GM12878 (cell line): ENCODE results near the gene ANKRD16. TPM values are rescaled to one million over a fixed set of nuclear protein-coding genes. Genes with fewer than 3 reads are reported as not detected.

Source experiments
- ATF2 ChIP-seq: IDR thresholded peaks from 2 replicates; pipeline ENCODE4 v1.6.1; 2012; ENCODE audit warnings: low read length, inconsistent platforms
- BACH1 ChIP-seq: fragments of 450-650 bp; IDR thresholded peaks from 2 replicates; pipeline ENCODE4 v1.6.1; 2017; ENCODE audit warnings: mild to moderate bottlenecking, borderline replicate concordance
- BCL11A ChIP-seq: IDR thresholded peaks from 2 replicates; pipeline ENCODE4 v1.6.1; 2011; ENCODE audit warnings: low read depth, low read length
- GATAD2B ChIP-seq: fragments of 450-650 bp; conservative IDR thresholded peaks from 2 replicates; pipeline ENCODE4 v1.6.1; 2017; ENCODE audit warnings: low read depth, mild to moderate bottlenecking, moderate library complexity
- HDGF ChIP-seq: fragments of 450-650 bp; IDR thresholded peaks from 2 replicates; pipeline ENCODE4 v1.6.1; 2016; ENCODE audit warnings: antibody characterized with exemption
- MAX ChIP-seq: IDR thresholded peaks from 2 replicates; pipeline ENCODE4 v1.6.1; 2012; ENCODE audit warnings: low read depth, low read length, improper control_type of control experiment
- NR2C1 ChIP-seq: fragments of 450-650 bp; IDR thresholded peaks from 2 replicates; pipeline ENCODE4 v1.6.1; 2017; ENCODE audit warnings: antibody characterized with exemption, mild to moderate bottlenecking, moderate library complexity
- NR2F1 ChIP-seq: fragments of 450-650 bp; conservative IDR thresholded peaks from 2 replicates; pipeline ENCODE4 v1.6.1; 2017; ENCODE audit warnings: mild to moderate bottlenecking
- RELA ChIP-seq: fragments of 450-650 bp; IDR thresholded peaks from 2 replicates; pipeline ENCODE4 v1.8.0; 2014; ENCODE audit warnings: borderline replicate concordance; ENCODE audit not compliant: partially characterized antibody
- SRF ChIP-seq, 2 experiments: IDR thresholded peaks; 2 replicates each; pipeline ENCODE4 v1.6.1; 2011; ENCODE audit warnings: low read depth in 2 of 2, low read length in 2 of 2, mild to moderate bottlenecking in 1 of 2, moderate library complexity in 1 of 2
- ZBTB33 ChIP-seq: fragments of 450-650 bp; IDR thresholded peaks from 2 replicates; pipeline ENCODE4 v1.6.1; 2017; ENCODE audit warnings: mild to moderate bottlenecking
- ZNF217 ChIP-seq: fragments of 450-650 bp; IDR thresholded peaks from 2 replicates; pipeline ENCODE4 v1.6.1; 2017; ENCODE audit warnings: antibody characterized with exemption, mild to moderate bottlenecking
- ZNF622 ChIP-seq: fragments of 450-650 bp; IDR thresholded peaks from 2 replicates; pipeline ENCODE4 v1.6.1; 2017; ENCODE audit warnings: mild to moderate bottlenecking, inconsistent platforms
- polyA plus RNA-seq, 11 experiments: library from polyadenylated mRNA; depleted of rRNA in 4 of 11; unstranded in 6 of 11; stranded (reverse) in 5 of 11; fragments of >200 nt; fragmentation: Nextera tagmentation in 4 of 11; fragmentation: Illumina TruSeq in 1 of 11; extraction: Ambion mirVana in 4 of 11; extraction: Trizol in 1 of 11; gene quantifications; 1 replicate in 1 of 11; 2 replicates in 10 of 11; pipeline versions ENCODE4 v1.2.1 to v1.2.3, GENCODE V29; 2011 to 2016; ENCODE audit warnings: inconsistent platforms in 2 of 11, missing spikeins in 2 of 11, low read depth in 1 of 11
- total RNA-seq, 4 experiments: library from RNA; depleted of rRNA in 3 of 4; stranded (reverse); fragments of >200 nt in 3 of 4; fragmentation: Illumina TruSeq in 1 of 4; extraction: Trizol in 1 of 4; gene quantifications; 2 replicates each; pipeline versions ENCODE4 v1.2.1 to v1.2.3, GENCODE V29; 2013 to 2021
- TF ChIP-seq, protein P1 (sequence below), 3 experiments: IDR thresholded peaks in 2 of 3; conservative IDR thresholded peaks in 1 of 3; 2 replicates each; pipeline ENCODE4 v1.5.1; 2011; ENCODE audit warnings: low read depth in 3 of 3, low read length in 3 of 3, mild to moderate bottlenecking in 3 of 3, control low read depth in 2 of 3, moderate library complexity in 2 of 3, inconsistent platforms in 1 of 3, mixed read lengths in 1 of 3; ENCODE audit not compliant: control insufficient read depth in 2 of 3, insufficient read depth in 1 of 3; ENCODE audit errors: extremely low read depth in 1 of 3
- TF ChIP-seq, protein P2 (sequence below): fragments of 150-350 bp; IDR thresholded peaks from 2 replicates; pipeline ENCODE4 v1.6.1; 2014; ENCODE audit warnings: mild to moderate bottlenecking, low read depth, low read length
- TF ChIP-seq, protein P3 (sequence below): fragments of 150-350 bp; IDR thresholded peaks from 2 replicates; pipeline ENCODE4 v1.6.1; 2016; ENCODE audit warnings: low read depth, low read length
- TF ChIP-seq, protein P4 (sequence below): IDR thresholded peaks from 2 replicates; pipeline ENCODE4 v1.6.1; 2012; ENCODE audit warnings: low read depth, low read length, improper control_type of control experiment

The ANKRD16 gene
- total and polyA plus RNA-seq, 10 of the 15 experiments (the other 5 are each of a cell fraction or from before 2014, with no cell fraction given): 0.57 to 13.6 (median 4.4) TPM

DNA sequence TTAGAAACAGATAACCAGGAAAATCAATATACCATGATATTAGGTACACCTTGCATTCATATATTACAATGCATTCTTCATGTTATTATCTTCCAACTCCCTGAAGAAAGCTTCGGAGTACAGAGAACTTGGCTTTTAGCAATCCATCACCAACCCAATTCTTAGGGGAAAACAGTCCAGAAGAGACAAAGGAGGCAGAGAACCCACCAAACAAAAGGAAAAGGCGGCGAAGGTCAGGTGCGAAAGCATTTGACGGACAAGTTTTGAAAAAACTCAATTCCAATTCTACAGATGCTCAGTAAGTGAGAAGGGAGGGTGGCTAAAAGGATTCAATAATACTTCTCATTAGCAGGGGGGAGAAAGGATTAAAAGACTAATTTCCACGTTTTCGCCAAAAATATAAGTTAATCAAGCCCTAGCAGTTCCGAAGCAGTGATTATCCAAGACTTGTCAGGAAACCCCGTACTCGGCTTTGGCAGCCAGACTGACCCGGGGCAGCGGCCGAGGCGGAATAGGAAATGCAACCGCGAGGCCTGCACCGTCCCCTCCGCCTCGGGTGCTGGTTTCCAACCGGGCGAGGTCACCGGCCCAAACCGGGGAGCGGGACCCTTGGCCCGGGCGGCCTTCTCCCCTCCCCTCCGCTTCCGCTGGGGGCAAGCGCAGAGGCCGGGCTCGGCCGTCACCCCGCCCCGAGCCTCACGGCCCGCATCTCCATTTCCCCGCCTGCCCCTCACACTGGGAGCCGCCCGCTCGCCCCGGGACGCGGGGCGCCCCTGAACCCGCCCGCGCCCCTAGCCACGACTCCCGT lies 77.2 kb downstream of the ANKRD16 start (continued):
- TF ChIP-seq MAX (no peak), ZBTB33 (no peak), NR2F1 (peak; percentile 80), GATAD2B (peak; percentile 83; the same call in 1 of the 2 replicates), BACH1 (0 out of 2 replicates have a peak, but pooled peaks have one; percentile 21), ZNF622 (no peak), SRF (IDR thresholded peaks at IDR 0.05; ENCODE audit: low read depth in 2 of 2, low read length in 2 of 2) (no peak), BCL11A (no peak), ATF2 (no peak), NR2C1 (0 out of 2 replicates have a peak, but pooled peaks have one; percentile 28), ZNF217 (no peak), RELA (peak; percentile 17), HDGF (no peak)
- TF ChIP-seq, protein P1, sequence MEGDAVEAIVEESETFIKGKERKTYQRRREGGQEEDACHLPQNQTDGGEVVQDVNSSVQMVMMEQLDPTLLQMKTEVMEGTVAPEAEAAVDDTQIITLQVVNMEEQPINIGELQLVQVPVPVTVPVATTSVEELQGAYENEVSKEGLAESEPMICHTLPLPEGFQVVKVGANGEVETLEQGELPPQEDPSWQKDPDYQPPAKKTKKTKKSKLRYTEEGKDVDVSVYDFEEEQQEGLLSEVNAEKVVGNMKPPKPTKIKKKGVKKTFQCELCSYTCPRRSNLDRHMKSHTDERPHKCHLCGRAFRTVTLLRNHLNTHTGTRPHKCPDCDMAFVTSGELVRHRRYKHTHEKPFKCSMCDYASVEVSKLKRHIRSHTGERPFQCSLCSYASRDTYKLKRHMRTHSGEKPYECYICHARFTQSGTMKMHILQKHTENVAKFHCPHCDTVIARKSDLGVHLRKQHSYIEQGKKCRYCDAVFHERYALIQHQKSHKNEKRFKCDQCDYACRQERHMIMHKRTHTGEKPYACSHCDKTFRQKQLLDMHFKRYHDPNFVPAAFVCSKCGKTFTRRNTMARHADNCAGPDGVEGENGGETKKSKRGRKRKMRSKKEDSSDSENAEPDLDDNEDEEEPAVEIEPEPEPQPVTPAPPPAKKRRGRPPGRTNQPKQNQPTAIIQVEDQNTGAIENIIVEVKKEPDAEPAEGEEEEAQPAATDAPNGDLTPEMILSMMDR (IDR thresholded peaks at IDR 0.05 in 2 of 3, conservative IDR thresholded peaks at IDR 0.05 in 1 of 3; ENCODE audit: control insufficient read depth in 2 of 3, extremely low read depth in 1 of 3, insufficient read depth in 1 of 3, low read depth in 3 of 3, low read length in 3 of 3): peak in 1 of 3 experiments; percentile 10; a peak in 1 of 6 replicates
- TF ChIP-seq, protein P2, sequence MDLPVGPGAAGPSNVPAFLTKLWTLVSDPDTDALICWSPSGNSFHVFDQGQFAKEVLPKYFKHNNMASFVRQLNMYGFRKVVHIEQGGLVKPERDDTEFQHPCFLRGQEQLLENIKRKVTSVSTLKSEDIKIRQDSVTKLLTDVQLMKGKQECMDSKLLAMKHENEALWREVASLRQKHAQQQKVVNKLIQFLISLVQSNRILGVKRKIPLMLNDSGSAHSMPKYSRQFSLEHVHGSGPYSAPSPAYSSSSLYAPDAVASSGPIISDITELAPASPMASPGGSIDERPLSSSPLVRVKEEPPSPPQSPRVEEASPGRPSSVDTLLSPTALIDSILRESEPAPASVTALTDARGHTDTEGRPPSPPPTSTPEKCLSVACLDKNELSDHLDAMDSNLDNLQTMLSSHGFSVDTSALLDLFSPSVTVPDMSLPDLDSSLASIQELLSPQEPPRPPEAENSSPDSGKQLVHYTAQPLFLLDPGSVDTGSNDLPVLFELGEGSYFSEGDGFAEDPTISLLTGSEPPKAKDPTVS: no peak
- TF ChIP-seq, protein P3, sequence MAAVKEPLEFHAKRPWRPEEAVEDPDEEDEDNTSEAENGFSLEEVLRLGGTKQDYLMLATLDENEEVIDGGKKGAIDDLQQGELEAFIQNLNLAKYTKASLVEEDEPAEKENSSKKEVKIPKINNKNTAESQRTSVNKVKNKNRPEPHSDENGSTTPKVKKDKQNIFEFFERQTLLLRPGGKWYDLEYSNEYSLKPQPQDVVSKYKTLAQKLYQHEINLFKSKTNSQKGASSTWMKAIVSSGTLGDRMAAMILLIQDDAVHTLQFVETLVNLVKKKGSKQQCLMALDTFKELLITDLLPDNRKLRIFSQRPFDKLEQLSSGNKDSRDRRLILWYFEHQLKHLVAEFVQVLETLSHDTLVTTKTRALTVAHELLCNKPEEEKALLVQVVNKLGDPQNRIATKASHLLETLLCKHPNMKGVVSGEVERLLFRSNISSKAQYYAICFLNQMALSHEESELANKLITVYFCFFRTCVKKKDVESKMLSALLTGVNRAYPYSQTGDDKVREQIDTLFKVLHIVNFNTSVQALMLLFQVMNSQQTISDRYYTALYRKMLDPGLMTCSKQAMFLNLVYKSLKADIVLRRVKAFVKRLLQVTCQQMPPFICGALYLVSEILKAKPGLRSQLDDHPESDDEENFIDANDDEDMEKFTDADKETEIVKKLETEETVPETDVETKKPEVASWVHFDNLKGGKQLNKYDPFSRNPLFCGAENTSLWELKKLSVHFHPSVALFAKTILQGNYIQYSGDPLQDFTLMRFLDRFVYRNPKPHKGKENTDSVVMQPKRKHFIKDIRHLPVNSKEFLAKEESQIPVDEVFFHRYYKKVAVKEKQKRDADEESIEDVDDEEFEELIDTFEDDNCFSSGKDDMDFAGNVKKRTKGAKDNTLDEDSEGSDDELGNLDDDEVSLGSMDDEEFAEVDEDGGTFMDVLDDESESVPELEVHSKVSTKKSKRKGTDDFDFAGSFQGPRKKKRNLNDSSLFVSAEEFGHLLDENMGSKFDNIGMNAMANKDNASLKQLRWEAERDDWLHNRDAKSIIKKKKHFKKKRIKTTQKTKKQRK: no peak
- TF ChIP-seq, protein P4, sequence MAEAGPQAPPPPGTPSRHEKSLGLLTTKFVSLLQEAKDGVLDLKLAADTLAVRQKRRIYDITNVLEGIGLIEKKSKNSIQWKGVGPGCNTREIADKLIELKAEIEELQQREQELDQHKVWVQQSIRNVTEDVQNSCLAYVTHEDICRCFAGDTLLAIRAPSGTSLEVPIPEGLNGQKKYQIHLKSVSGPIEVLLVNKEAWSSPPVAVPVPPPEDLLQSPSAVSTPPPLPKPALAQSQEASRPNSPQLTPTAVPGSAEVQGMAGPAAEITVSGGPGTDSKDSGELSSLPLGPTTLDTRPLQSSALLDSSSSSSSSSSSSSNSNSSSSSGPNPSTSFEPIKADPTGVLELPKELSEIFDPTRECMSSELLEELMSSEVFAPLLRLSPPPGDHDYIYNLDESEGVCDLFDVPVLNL: no peak
